ENCODE results near the gene RNF152.
"Not testable (repeated sequence)": the region's sequence is repeated elsewhere in the genome, so short reads cannot be mapped to it uniquely, and the experiment has no call there.

RNF152 gene

GRCh38 chr18:61815885-61816470 lies 76.8 kb downstream of the RNF152 start:
- DNase-seq = no peak

DNA sequence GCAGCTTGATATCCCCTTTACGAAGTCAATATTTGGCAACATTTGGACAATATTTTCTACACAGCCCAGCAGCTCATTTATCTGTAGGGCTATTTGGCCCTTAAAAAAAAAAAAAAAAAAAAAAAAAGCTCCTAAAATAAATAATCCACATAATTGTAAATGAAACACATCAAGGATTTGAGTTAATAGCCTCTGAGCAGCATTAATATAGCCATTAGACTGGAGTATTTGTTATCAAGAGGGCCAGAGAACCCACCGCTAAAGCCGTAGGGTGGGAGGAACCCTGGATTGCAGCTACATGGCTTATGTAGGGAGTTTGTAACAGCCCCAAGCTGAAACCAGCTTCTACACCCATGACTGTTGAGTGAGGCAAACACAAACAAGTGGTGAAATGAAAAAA lies 84.5 kb downstream of the RNF152 start:
- no peak for DNase-seq

GRCh38 chr18:61803393-61803792 lies 89.4 kb downstream of the RNF152 start:
- no peak for DNase-seq

DNA sequence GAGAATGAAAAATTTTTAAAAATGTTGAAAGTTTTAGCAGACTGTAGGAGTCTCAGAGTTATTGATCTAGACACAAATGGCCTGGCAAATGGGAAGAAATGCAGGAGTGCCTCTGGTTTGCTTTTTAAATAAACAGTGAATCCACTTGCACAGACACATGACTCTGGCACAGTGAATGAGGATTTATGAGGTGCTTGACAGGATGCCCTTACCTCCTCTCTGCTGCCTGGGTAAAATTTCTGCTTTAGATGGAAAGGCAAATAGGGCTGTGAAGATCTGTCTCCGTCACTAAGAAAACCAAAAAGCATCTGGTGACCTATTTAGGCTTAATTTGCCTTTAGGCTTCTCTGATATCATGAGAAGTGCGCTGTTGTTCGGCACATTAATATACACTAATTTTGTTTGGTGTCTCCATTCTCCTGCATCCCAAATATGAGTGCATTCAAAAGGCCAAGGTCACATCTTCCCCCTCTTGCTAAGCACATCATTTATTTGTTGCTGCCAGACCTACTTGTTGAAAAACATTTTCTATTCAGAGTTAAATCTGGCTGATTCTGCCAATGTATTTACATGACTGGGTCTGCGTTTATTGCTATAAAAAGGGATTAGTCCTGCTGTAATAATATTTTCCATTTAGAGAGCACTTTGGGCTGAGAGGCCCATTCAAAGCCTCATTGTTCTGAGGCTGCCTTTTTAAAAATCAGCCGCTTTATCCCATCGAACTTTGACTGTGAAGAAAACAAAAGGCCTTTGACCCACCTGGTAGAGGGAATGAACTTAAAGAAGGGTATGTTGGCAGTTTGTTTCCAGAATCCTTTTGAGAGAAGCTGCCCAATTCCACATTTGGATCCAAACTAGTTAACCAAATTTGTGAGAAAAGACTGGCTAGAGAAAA lies 94.9 kb downstream of the RNF152 start:
- DNase-seq = no peak

DNA sequence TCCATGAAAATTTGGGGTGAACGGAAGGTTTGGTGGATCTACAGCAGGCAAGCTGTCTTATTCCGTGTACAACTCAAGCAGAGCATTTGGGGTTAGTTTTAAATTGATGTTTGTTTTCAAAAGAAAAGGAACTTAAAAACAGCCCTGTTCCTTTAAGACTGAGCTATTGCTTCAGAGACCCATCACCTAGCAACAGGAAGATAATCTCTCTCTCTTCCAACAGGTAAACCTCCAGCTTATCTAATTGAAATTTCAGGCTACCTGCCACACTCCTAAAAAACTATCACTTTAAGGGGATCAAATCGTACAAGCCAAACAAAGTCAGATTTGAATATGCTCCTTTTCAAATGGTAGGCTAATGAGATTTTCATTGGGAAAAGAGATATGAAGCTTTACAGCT lies 101.8 kb downstream of the RNF152 start:
- no peak for DNase-seq

DNA sequence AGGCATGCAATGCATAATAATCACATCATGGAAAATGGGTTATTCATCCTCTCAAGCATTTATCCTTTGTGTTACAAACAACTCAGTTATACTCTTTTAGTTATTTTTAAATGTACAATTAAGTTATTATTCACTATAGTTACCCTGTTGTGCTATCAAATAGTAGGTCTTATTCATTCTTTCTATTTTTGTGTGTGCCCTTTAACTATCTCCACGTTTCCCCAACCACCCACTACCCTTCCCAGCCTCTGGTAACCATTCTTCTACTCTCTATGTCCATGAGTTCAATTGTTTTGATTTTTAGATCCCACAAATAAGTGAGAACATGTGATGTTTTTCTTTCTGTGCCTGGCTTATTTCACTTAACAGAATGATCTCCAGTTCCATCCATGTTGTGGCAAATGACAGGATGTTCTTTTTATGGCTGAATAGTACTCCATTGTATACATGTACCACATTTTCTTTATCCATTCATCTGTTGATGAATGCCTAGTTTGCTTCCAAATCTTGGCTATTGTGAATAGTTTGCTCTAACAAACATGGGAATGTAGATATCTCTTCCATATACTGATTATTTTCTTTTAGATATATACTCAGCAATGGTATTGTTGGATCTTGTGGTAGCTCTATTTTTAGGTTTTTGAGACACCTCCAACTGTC lies 105.7 kb downstream of the RNF152 start:
- not testable (repeated sequence) for DNase-seq

DNA sequence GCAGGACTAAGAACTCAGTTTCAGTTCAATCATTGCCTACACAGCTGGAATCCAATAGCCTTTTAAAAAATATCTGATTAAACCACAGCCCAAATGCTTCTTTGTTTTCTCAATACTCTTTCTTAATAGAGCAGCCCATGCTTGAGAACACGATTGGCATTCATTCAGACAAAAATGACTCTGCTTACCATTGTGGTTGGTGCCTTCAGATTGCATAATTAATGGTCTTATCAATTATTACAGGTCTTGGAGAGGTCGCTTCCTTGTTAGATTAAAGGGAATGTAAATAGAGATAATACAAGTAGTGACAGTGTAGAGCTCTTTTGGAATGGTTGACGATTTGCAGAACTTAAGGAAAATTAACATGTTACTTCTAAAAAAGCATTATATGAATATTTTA lies 107.2 kb downstream of the RNF152 start:
- no peak for DNase-seq

GRCh38 chr18:61784834-61785233 lies 108.0 kb downstream of the RNF152 start:
- no peak for DNase-seq

DNA sequence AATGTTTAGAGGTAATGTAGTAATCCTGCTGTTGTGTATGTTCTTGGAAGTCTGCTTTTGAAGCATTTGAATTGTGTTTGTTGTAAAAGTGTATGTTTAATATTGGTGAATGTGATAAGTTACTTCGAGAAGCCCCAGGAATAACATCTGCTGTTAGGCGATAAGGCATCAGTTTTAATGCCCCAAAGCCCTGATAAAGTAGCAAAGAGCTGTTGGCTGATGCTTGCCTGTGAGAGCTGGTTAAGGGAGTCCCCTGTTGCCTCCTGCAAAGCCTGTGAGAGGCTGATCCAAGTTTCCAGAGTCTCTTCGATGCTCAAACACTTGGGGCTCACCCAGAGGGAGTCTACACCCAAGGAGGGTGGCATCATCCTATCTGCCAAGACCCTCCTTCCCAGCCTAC lies 110.3 kb downstream of the RNF152 start:
- no peak for DNase-seq

GRCh38 chr18:61776201-61776600 lies 116.6 kb downstream of the RNF152 start:
- DNase-seq = not testable (repeated sequence)

- DNase-seq = no peak
Observed at GRCh38 chr18:61774846-61775245, 118.0 kb downstream of the RNF152 start.

- DNase-seq = no peak
Observed at GRCh38 chr18:61772293-61772848, 120.4 kb downstream of the RNF152 start.

DNA sequence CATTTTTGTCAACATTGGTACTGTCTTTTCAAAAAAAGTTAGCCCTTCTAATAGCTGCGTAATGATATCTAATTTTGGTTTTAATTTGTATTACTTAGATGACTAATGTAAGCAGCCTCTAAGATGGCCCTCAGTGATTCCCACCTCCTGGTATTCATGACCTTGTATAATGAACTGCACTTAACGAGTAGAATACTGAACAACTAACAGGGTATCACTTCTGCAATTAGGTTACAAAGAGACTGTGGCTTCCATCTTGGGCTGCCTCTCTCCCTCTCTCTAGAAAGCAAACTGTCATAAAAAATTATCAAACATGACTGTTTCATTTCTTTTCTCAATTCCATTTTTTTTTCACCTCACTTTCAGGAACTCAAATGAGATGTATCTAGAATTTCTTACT lies 120.9 kb downstream of the RNF152 start:
- DNase-seq = no peak

- no peak for DNase-seq
Observed at GRCh38 chr18:61770279-61770678, 122.5 kb downstream of the RNF152 start.

GRCh38 chr18:61766266-61766884 lies 126.4 kb downstream of the RNF152 start:
- no peak for DNase-seq

GRCh38 chr18:61765097-61765496 lies 127.7 kb downstream of the RNF152 start:
- no peak for DNase-seq

DNA sequence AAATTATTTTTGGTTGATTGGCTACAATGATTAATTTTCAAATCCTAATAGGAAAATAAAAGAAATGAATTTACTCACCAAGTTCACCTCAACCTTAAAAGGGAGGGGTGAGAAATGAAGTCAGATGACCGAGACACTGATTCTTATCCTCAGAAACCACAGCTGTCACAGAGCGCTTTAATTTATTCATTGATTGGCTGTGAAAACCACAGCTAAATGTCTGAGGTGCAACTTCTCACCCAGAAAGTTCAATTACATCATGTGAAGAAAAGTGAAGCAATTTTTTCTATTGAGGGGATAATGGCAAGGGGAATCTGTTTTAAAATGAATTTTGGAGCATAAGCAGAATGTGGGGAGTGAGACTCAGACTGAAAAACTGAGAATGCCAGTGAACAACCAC lies 128.4 kb downstream of the RNF152 start:
- DNase-seq = peak; percentile 28

- no peak for DNase-seq
Observed at GRCh38 chr18:61761875-61762274, 130.9 kb downstream of the RNF152 start.
